DND-41 (cell line): ENCODE results near the gene NRBP1.

Experiments used
- EZH2 ChIP-seq: IDR thresholded peaks from 3 replicates; pipeline ENCODE4 v1.6.1; 2012; ENCODE audit warnings: borderline replicate concordance, low read depth, mild to moderate bottlenecking, moderate library complexity, low read length, inconsistent platforms; ENCODE audit not compliant: severe bottlenecking
- TF ChIP-seq, protein P1 (sequence below): IDR thresholded peaks from 2 replicates; pipeline ENCODE4 v1.5.1; 2012; ENCODE audit warnings: borderline replicate concordance, low read length, moderate library complexity, mild to moderate bottlenecking; ENCODE audit not compliant: poor library complexity, severe bottlenecking; ENCODE audit errors: extremely low read depth

DNA sequence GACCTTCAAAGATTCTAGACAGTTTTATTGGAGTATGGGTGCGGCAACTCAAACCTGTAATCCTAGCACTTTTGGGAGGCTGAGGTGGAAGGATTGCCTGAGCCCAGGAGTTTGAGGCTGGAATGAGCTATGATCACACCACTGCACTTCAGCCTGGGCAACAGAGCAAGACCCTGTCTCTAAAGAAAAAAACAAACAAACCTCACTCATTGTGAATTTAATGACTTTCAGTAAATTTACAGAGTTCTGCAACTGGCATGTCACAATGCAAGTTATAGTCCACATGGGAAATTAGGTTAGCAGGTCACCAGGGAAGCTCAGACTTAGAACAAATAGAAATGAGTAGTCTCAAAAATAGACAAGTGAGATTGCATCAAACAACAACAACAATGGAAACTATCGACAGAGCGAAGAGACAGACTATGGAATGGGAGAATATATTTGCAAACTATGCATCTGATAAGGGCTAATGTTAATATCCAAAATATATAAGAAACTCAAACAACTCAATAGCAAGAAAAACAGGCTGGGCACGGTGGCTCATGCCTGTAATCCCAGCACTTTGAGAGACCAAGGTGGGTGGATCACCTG, 6.7 kb upstream of the NRBP1 start:
- TF ChIP-seq, protein P1, sequence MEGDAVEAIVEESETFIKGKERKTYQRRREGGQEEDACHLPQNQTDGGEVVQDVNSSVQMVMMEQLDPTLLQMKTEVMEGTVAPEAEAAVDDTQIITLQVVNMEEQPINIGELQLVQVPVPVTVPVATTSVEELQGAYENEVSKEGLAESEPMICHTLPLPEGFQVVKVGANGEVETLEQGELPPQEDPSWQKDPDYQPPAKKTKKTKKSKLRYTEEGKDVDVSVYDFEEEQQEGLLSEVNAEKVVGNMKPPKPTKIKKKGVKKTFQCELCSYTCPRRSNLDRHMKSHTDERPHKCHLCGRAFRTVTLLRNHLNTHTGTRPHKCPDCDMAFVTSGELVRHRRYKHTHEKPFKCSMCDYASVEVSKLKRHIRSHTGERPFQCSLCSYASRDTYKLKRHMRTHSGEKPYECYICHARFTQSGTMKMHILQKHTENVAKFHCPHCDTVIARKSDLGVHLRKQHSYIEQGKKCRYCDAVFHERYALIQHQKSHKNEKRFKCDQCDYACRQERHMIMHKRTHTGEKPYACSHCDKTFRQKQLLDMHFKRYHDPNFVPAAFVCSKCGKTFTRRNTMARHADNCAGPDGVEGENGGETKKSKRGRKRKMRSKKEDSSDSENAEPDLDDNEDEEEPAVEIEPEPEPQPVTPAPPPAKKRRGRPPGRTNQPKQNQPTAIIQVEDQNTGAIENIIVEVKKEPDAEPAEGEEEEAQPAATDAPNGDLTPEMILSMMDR: no peak
- no peak for TF ChIP-seq EZH2
